ENCODE results near the gene ULK2. TPM values are rescaled to one million over a fixed set of nuclear protein-coding genes. Genes with fewer than 3 reads are reported as not detected.
A peak's percentile ranks its signal among the peaks of the same experiment; 100 is the strongest.

Gene ULK2
- total RNA-seq, 1 donor from 2014 or later = 5.8 TPM

DNA sequence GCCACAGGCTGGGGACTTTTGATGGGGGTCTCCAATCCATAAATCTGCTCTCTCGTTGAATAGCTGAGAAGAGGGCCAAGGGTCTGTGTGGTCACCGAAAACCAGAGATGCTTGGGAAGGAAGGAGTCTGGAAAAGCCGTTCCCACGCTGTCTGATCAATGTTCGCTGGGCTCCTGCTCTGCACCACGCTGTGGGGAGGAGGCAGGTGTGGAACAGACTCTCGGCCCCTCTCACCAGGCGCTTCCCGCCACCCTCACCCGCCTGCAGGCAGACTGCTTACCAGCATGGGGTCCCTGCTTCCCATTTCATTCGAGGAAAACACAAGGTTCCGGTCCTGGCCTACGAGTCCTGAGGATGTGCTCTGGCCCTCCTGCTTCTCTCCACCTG is 118.9 kb downstream of the ULK2 start:
- ATAC-seq (no peak), DNase-seq (ENCODE audit: low spot score) (no peak)

DNA sequence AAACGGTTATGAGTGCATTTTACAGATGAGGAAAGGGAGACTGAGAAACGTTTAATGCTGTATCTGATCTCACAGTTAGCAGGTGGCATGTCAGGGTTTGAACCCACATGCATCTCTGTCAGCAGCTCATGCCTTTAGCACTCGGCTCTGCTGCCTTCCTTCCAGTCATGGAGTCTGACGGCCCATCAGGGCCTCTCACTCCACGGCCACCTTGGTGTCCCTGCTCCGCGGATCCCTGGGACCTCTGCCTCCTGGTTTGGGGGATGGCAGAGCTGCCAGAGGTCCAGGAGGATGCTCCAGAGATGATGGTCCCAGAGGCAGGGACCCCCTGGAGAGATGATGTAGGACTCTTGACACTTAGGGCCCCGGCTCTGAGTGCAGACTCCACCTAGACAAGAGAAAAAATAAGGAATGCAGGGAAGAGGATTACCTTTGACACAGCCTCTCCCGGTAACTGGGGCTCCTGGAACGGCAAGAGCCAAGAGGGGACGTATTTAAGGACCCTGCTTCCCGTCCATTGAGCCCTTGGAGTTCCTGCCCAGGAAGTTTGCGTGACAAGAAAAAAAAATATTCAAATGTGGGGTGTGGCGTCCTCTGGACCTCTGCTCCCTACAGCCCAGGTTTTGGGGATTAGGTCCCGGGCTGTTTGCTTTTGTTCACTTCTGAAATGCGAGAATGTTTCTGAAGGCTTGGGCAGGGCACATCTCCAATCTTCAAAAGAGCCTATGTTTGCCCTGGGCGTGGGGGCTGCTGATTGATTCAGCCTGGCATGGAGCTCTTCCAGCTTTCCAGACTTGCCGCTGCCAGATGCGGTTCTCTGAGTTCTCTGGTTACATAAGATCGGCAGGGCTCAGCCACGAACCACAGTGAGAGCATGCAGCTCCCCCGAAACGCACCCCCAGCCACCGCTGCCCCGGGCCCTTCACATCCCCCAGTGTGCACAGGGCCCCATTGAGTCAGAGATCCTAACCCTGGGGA is 119.6 kb downstream of the ULK2 start, which contains the start of gene ALDH3A1:
TSS of gene ALDH3A1 (minus strand) at position 470 of the 978 bp plus-strand sequence. CDS start 3,169 bp downstream, outside the sequence.
- DNase-seq (ENCODE audit: low spot score) (peak; percentile 74), ATAC-seq (peak; percentile 55)

DNA sequence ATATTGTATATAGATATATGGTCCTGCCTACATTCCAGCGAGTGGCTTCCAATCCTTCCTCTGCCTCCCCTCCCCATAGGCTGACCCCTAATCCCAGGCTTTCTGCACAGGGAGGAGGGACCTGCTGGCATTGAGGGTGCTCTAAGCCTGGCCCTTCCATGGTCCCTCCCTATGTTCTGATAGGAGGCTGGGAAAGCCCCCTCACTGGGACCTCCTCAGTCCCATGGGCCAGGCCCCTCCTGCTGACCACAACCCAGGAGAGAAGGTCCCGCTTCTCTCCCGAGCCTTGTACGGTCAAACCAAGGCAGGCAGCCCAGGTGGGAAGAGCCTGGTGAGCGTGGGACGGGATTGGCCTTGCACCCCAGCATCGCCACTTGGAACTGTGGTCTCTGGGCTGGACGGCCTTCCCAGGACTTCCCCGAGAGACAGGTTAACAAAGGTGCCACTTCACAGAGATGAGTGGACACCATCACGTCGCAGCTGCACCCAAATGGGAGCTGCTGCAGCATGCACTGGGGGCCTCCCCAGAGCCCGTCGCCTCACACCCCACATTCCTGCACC is 120.5 kb downstream of the ULK2 start:
- DNase-seq (ENCODE audit: low spot score) = no peak

DNA sequence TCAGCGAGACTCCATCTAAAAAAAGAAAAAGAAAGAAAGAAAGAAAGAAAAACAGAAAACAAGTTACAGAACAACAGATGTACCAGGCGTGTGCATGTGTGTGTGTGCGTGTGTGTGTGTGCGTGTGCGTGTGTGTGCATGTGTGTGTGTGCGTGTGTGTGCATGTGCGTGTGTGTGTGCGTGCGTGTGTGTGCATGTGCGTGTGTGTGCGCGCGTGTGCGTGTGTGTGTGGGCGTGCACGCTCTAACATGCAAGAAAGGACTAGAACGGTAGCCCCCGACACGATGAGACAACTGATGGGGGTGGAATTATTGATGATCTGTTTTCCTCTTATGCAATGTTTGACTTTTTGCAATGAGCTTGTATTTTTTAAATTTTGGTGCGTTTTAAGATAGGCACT is 121.2 kb downstream of the ULK2 start:
- ATAC-seq = no peak
- DNase-seq (ENCODE audit: low spot score) = no peak

More for the DNA sequence above, 120.5 kb downstream of the ULK2 start:
- ATAC-seq = no peak

DNA sequence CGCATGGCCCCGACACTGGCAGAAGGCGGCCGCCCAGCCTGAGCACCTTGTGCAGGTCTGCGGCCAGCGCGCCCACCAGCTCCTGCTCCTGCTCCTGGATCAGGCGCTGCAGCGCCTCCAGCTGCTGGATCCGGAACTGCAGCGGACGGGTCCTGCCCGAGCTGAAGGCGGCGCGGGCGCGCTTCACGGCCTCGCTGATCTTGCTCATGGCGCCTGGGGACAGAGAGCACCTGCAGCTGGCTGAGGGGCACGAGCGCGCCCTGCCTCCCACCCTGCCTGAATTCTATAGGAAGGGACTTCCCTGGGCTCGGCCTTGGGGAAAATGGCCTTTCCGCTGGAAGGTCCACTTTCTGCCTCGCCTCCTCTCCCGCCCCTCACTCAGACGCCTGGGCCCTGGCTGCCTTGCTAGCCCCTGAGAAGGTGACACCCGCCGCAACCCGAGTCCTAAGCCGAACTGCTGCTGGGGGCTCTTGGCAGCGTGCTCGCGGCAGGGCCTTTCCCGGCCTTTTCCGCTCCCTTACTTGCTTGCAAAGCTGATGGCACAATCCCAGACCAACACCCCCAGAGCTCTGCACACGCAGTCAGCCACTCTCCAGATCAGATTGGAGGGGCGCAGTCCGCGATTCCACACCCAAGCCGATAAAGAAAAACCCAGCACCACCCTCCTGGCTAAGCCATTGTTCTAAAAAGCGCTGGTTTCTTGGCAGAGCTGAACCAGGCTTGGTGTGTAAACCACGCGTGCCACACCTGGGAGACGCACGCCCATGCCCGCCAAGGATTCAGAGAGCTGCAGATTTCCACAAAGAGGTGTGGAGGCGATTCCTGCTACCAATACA is 122.6 kb downstream of the ULK2 start:
- peak; percentile 84 for DNase-seq (ENCODE audit: low spot score)
- peak; percentile 88 for ATAC-seq

DNA sequence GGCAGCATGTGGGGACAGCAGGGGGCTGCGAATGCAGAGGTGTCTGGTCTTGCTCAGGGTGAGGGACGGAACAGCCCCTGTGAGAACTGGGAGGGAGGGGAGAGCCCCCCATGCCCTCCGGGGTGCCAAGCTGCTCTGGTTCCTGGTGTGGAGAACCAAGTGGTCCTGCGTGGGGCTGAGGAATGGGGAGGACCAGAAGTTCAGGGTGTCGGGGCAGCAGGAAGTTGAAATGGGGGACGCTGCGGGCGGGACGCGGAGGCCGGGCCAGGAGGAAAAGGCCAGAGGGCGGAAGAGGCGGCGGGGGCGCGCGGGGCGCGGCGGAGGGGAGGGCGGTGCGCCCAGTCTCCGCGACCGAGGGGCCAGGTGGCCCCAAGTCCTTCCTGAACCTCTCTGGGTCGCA is 123.2 kb downstream of the ULK2 start:
- DNase-seq (ENCODE audit: low spot score) (no peak), ATAC-seq (peak; percentile 4)

DNA sequence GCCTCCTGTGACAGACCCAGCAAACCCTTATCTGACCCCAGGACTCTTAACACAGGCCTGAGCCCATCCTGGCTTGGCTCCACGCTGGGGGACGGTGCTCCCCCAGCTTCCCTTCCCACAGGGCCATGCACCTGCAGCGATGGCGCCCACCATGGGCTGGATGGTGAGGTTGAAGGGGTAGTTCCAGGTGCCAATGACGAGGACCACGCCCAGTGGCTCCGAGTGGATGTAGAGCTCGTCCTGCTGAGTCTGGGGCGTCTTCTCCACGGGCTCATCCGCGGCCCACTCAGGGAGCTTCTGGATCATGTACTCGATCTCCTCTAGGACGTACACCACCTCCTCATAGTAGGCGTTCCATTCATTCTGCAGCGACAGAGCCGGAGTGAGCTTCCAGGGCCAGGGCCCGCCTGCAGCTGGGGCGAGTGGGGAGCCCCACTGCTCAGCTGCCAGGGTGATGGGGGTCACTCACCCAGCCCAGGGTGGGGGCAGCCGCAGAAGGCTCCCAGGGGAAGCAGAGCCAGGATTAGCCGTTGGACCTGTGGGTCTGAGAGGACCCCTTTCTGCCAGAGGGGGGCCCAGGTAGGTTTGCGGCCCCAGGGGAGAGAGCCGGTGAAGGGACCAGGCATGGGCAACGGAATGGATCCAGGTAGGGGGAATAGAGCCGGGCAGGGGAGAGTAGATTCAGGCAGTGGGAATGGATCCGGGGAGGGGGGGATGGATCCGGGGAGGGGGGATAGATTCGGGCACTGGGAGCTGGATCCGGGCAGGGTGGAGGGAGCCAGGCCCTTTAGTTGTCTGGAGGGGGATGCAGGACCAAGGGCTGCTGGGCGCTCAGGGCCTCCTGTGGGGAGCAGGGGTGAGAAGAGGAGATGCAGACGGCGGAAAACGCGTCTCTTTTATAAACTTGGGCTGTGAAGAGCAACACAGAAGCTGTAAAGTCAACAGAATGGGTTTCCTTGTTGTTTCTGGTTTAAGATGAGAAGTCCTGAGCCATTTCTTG is 124.3 kb downstream of the ULK2 start:
- no peak for ATAC-seq
- DNase-seq (ENCODE audit: low spot score) = no peak

DNA sequence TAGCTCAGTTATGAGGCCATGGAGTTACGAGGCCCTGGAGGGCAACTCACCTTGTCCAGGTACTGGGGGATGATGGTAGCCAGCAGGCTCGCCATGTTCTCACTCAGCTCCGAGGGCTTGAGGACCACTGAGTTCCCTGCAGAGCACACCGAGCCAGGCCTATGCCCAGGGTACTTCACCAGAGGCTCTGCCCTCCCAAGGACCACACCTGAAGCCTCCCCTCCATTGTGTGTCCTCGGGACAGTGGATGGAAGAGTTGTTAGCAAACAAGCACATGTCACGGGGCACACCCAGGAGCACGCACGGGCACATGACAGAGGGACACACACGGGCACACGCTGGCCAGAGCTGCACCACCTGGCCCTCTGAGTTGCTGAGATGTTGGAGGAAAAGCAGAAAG is 125.2 kb downstream of the ULK2 start:
- DNase-seq (ENCODE audit: low spot score) (no peak), ATAC-seq (no peak)

DNA sequence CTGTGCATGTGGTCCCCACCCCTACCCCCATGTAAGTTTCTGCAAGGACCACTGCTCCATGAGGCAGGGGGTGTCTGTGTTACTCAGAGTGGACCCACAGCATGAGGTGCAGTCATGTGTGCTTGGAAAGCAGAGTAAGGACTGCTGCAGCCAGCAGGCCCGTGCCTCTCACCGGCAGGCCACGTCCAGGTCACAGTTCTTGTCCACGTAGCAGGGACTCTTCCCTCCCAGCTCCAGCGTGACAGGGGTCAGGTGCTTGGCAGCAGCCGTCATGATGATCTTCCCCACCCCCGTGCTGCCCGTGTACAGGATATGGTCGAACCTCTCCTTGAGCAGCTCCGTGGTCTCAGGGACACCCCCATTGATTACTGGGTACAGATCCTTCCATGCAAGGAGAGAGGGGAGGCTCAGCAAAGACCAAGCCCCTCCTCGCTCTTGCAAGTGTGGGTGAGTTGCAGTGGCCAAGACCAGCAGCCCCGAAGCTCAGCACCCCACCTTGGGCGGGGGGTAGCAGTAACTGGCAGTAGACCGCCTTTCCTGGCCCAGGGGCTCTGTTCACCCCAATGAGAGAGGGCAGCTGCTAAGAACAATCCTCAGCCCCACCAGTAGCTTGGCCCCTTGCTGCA is 125.8 kb downstream of the ULK2 start:
- ATAC-seq (peak; percentile 7), DNase-seq (ENCODE audit: low spot score) (no peak)

DNA sequence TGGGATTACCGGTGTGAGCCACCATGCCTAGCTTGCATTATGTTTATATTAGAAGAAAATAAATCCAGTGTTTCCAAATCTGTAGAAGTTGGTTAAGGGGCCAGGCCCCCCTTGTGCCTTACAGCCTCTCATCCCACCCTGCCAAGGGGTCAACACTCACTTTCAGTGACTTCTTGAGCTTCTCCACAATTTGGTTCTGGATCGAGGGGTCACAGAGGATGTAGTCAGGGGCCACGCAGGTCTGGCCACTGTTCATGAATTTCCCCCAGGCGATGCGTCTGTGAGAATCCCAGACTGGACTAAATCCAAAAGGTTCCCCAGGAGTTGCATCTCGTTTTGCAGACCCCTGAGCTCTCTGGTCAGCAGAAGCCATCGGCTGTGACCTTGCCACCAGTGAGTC is 126.8 kb downstream of the ULK2 start:
- DNase-seq (ENCODE audit: low spot score) (no peak), ATAC-seq (no peak)

DNA sequence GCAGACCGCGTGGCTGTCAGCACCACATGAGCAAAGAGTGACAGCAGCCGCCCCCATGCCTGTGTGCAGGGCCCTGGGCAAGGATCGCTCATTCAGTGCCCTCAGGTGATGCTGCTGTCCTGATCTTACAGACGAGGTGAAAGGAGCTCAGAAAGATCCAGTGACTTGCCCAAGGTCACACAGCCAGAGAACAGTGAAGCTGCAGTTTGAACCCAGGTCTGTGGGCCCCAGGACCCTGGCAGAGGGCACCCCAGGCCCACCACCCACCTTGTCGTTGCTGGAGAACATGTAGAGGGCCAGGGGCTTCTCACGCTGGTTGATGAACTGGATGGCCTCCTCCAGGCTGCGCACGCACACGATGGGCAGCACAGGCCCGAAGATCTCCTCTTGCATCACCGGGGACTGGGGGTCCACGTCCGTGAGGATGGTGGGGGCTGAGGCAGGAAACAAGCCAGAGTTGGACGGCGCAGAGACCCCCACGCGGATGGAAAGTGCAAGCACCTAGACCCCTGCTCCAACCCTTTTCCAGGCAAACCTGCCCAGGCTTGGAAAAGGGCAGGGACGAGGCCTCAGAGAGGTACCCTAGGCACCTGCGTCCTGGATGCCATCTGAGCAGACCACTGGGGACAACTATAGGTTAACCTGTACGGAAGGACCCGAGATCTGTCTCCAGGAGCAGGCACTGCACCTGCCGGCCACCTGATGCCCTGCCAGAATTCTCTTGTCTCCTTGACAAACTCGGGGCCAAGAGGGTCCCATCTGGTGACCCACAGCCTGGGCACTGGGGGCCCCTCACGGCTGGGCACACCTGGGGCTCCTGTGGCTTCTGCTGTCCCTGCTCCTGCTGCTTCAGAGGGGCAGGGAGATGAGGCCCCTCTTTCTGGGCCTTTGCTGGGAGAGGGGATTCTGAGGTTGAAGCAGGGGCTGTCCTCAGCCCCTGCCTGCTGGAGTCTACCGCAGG is 128.2 kb downstream of the ULK2 start:
- ATAC-seq = no peak

DNA sequence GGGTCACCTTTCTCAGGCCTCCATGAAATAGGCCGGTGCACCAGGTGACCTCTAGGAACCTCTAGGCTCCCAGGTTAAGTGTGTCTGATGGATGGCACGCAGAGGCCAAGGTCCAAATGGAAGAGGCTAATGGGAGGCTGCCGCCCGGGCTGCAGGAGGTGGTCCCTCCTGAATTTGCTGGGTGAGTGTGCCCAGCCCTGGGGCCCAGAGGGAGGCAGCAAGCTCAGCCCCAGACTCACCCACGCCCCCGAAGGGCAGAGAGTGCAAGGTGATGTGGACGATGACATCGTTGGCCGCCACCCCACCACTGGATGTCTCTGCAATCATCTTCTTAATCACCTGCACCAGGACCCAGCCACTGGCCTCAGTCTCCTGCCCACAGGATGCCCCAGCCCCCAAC is 129.0 kb downstream of the ULK2 start:
- DNase-seq (ENCODE audit: low spot score) (no peak), ATAC-seq (no peak)

More for the DNA sequence above, 128.2 kb downstream of the ULK2 start:
- DNase-seq (ENCODE audit: low spot score) = no peak

DNA sequence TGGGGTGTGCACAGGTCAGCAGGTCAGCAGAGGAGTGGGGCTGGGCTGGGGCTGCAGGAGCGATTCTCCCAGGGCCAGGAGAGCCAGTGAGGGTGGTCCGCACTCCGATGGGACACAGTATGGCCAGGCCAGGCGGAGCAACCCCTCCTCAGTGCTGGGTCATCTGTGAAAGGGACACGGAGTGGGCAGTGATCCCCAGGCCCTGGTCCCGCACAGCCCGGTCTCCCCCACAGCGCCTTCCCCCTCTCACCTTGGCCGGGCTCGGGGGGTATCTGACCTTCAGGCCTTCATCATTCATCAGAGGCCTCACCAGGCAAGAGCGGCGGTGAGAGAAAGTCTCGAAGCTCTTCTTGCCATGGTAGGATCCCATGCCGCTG is 129.7 kb downstream of the ULK2 start:
- DNase-seq (ENCODE audit: low spot score) = no peak
- ATAC-seq = no peak

DNA sequence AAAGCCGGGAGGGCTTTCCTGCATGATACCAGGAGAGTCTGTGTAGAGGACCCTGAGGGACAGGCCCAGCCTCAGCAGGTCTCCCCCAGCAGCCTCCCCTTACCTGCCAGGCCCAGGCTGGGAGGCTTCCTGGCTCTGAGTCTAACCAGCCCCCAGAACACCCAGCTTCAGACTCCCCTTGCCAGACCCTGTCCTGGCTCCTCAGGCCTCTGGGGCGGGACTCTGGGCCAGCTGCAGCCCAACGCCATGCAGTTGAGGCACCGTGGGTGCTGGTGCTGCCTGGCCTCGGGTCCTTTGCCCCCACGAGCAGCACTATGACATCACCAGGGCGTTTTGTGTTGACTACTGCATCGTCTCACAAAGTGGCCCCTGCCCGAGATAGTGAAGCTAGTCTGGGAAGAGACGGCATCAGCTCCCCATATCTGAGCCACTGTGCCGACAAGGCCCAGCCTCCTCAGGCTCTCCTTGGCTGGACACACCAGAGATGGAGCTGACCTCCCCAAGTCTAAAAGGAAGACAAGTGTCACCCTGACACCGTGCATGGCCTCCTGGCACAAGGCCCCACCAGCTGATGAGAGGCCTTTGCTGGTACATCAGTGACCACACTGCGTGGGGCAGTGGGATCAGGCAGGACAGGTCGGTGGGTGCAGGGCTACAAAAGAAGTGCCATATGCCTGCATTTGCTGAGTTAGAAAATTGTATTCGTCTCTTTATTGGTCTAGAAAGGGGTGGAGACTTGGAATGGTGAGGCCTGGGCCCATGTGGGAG is 130.2 kb downstream of the ULK2 start:
- DNase-seq (ENCODE audit: low spot score) = no peak
- ATAC-seq = no peak

DNA sequence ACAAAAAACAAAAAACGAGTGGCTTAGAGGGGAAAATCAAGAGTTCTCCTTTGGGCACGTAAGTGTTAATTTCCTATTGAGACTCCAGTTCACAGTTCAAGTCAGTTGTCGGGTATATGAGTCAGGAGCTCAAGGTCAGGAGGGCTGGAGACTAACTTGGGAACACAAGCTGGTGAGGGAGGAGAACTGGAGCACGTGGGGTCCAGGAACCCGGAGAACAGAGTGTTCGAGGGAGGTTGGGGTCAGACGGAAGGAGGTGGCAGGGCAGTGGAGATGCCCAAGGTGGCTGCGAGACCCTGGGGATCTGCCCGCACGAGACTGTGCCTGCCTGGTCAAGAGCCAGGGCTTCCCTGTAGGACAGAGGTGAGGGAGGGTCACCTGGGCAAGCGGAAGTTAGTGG is 131.7 kb downstream of the ULK2 start:
- DNase-seq (ENCODE audit: low spot score) (no peak), ATAC-seq (no peak)

DNA sequence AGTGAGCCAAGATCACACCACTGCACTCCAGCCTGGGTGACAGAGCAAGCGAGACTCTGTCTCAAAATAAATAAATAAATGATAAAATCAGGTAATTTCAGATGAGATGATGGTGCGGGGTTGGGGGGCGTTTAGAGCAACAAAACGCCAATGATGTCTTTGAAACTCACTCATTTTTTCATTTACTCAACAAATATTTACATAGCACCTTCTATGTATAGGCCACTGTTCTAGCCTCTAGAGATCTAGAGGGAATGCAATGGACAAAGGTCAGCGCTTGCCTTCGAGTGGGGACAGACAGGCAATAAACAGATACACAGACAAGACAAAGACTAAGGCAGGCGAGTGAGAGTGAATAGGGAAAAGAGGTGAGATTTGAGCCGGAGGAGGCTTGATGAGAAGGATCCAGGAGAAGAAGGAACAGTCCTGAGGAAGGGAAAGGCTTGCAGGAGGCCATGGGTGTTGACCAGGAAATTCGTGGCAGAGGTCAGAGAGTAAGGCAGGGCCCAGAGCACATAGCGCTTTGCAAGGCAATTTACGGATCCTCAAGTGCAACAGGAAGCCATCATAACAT is 133.7 kb downstream of the ULK2 start:
- DNase-seq (ENCODE audit: low spot score) = no peak

DNA sequence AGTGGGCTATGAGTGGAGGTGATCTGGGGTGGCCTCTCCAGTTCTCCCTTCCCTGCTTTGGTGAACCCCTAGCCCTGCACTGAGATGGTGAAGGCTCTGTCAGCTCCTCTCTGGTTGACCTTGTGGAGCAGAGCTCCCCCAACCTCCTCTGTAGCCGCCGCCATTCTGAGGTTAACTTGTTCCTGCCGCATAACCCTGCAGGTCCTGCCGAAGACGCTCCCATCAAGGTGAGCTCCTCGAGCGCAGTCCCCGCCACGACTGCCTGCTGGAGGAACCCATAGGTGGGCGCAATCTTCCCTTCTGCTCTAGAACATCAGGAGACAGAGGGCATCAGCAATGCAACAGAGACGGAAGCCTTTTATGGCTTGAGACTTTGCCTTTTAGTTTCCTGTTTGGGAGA is 136.1 kb downstream of the ULK2 start:
- DNase-seq (ENCODE audit: low spot score) (no peak), ATAC-seq (no peak)

More for the DNA sequence above, 133.7 kb downstream of the ULK2 start:
- no peak for ATAC-seq

Data from left lobe of liver (tissue), 2 donors.